ENCODE measurements around the gene CLCN1. TPM values are rescaled to one million over a fixed set of nuclear protein-coding genes. Genes with fewer than 3 reads are reported as not detected.

CLCN1 gene
- total RNA-seq, 4 donors from 2014 or later, result 0.24 to 0.79 TPM; not detected in 2

- ATAC-seq (ENCODE audit: low FRiP score), result no peak
- DNase-seq (ENCODE audit: low spot score), result no peak
- TF ChIP-seq CTCF (IDR thresholded peaks at IDR 0.05), result no peak
These were observed 30.1 kb downstream of the CLCN1 start for GRCh38 chr7:143346018-143346417.

- no peak for ATAC-seq (ENCODE audit: low FRiP score)
- TF ChIP-seq CTCF (IDR thresholded peaks at IDR 0.05), result no peak
- no peak for DNase-seq (ENCODE audit: low spot score)
These were observed 32.0 kb downstream of the CLCN1 start for GRCh38 chr7:143347950-143348349.

GRCh38 chr7:143351060-143351459 is 35.1 kb downstream of the CLCN1 start:
- DNase-seq (ENCODE audit: low spot score) (no peak), ATAC-seq (ENCODE audit: low FRiP score) (no peak)
- no peak for TF ChIP-seq CTCF (IDR thresholded peaks at IDR 0.05)

GRCh38 chr7:143351574-143351973 is 35.7 kb downstream of the CLCN1 start:
- no peak for TF ChIP-seq CTCF (IDR thresholded peaks at IDR 0.05)
- DNase-seq (ENCODE audit: low spot score), result no peak
- ATAC-seq (ENCODE audit: low FRiP score), result no peak

GRCh38 chr7:143352531-143353002 is 36.7 kb downstream of the CLCN1 start:
- TF ChIP-seq CTCF (IDR thresholded peaks at IDR 0.05), result no peak
- no peak for ATAC-seq (ENCODE audit: low FRiP score)
- no peak for DNase-seq (ENCODE audit: low spot score)

GRCh38 chr7:143354376-143354775 is 38.5 kb downstream of the CLCN1 start:
- TF ChIP-seq CTCF (IDR thresholded peaks at IDR 0.05), result no peak
- ATAC-seq (ENCODE audit: low FRiP score) (no peak), DNase-seq (ENCODE audit: low spot score) (no peak)

- ATAC-seq (ENCODE audit: low FRiP score), result no peak
- no peak for TF ChIP-seq CTCF (IDR thresholded peaks at IDR 0.05)
- DNase-seq (ENCODE audit: low spot score), result no peak
These were observed 39.1 kb downstream of the CLCN1 start for GRCh38 chr7:143354965-143355364.

All from omental fat pad (tissue), 4 donors.